ENCODE measurements around the gene TACO1.

TACO1 gene

DNA sequence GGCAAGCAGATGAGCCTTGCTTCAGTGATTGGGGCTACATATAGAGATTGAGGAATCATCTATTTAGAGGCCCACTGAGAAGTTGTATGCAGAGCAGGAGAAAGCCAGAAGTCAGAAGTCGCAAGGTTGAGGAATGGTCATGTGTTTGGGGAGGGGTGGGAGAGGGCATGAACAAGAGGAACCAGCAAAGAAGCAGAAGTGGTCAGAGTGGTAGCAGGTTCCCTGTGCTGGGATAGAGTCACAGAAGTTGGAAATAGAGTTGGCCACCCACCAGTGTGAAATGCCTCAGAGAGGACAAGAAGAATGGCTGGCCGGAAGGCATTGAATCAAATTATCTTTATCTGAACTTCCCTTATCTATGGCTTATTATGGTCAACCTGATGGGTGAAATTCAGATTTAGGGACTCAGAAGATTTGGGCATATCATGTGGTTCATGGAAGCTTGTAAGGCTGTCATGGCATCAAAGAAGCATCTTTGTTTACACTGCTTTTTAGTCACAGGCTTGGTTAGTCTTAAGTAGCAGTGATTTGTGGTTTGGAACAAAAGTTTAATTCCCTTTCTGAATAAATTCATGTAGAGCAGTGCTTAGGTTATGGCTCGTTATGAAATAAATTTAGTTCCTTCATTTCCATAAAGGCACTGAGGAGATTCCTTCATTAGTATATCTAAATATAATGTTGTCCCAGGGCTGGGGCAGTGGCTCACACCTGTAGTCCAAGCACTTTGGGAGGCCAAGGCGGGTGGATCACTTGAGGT, 41.2 kb downstream of the TACO1 start:
- no peak for DNase-seq

DNA sequence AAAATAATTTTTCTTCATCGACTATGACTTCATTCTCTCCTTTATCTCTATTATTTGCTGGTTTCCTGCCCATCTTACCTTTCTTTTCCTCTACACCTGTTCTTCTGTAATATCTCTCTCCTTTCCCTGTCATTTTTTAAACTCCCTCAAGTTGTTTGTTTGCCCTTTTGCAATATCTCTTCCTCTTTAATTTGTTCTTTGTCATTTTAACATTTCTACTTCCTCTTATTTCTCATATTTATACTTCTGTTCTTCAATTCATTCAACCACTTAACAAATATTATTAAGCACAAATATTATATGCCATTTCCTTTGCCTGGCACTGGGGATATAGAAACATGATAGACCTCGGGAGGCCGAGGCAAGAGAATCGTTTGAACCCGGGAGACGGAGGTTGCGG, 44.2 kb downstream of the TACO1 start:
- DNase-seq: no peak

DNA sequence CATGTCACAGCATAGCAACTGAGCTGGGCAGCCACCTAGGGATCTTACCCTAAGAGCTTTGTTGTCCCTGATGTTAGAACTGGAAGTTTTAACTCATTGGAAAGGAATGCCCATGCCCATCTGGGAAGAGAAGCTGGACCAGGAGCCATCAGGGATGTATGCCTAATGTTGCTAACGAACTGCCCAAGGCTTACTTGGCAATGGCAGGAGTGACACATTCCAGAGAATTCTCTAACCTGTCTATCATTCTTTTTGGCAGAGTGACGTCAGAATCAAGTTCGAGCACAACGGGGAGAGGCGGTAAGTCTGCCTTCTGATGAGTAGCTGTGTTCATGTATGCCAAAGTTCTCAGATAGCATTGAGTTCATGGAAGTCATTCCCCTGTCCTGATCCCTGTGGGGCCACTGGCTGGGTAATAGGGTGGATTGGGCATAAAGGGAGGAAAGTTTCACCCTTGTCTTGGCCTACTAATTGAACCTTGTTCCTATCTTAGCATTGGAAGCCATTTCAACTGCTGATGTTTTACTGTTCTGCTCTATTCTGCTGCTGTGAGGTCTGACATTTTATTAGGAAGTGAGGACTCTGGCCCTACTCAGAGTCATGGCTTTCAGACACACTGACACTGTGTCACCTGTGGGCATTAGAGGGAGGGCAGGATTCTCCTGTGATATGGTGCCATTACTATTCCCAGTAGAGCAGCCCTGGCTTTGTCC, 45.2 kb downstream of the TACO1 start:
- DNase-seq: no peak

DNA sequence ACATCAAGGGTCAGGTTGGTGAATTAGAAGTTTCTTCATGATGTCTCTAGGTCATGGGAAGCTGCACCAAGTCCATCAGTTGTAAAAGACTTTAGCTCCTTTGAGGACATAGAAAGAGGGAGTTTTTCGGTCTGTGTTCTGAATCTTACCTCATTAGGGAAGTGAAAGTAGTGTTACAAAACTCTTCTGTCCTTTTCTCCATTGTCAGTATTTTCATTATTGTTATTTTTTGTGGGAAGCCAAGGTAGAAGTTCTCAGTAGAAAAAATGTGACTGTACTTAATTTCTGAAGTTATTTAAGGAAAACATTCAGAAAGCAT, 45.8 kb downstream of the TACO1 start:
- DNase-seq: no peak

DNA sequence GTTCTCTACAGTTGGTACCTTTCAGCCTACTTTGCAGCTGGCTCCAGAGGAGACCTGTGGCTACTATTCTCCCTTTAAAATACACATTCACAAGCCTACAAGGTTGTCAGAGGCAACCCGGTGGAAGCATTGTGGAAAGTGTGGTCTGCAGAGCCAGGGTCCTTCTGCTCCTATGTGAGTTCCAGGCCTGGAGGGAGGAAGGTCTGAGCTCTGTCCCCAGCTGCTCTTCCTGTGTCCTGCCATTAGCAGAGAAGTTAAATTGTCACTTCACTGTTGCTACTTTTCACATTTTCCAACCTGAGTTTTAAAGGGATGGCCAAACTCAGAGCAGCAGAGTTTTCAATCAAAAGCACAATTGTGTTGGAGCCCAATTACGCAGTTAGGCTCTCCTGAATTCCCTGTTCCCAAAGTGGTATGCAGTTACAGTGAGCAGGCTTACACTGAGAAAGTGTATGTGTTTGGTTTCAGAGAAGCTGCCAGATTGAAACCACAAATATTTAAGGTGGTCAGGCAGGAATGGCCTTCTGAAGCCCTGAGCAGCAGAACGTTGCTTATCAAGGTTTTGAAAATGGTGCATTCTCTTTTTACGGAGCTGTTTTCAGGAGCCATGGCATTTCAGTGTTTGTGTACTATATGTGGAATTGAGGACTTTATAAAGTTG, 46.5 kb downstream of the TACO1 start:
- no peak for DNase-seq

DNA sequence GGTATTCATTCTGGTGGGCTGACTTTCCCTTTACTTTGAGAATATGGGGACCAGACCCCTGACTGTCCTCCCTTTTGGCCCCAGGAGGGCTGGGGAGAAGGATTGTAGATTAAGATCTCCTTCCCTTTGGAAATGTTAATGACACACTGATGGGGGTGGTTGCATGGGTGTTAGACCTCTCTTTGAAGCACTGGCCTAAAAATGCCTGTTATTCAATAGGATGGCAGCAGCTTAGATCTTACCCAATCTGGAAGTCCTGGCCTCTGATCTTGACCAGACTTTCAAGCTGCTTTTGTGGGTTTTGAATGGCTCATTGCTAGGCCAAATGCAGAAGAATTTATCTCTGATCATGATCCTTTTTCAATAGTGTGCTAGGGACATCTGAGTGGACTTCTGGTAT, 47.2 kb downstream of the TACO1 start:
- no peak for DNase-seq

DNA sequence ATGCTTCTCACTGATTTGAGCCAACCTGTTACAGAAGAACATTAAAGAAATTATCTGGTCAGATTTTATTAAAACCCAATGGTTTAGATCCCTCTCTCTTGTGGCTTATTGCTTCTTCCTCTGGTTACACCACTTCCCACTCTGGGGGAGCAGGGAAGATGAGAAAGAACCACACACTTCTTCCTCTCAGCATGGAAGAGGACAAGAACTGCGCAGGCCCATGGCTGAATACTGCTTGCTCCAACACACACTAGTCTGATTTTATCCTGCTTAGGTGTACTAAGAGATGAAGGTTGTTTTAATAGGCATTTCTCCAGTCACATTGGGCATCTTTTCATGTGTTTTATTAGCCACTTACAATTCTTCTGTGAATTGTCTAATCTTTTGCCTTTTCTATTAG, 49.1 kb downstream of the TACO1 start:
- DNase-seq: no peak

DNA sequence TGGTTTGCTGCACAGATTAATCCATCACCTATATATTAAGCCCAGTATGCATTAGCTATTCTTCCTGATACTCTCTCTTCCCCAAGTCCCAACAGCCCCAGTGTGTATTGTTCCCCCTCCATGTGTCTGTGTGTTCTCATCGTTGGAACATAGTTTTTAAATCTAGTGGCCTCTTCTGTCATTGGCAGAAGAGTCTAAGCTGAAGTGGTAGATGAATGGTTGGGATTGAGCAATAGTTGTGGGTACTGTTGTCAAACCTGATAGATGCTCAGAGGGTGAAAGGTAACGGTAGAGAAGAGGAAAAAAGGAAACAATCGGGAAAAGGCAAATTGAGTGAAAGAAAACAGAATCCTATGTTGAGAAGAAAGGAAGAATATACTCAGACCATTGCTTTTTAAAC, 51.4 kb downstream of the TACO1 start:
- no peak for DNase-seq

DNA sequence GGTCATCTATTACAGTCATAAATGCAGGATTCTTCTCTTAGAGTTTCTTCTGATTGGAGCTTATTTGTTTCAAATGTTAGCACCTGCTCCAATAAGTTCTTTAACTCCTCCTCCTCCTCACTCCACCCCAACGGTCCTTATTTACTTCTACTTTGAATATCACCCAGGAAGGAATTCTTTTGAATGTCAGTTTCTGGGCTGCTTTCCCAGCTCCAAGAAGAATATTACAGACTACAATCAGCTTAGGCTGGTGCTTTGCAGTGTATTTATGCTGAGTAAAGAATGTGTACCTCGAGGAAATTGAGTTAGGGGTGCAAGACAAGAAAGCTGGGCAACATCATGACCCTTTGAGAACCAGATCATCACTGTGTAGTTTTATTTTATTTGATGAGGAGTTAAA, 52.4 kb downstream of the TACO1 start:
- DNase-seq: no peak

DNA sequence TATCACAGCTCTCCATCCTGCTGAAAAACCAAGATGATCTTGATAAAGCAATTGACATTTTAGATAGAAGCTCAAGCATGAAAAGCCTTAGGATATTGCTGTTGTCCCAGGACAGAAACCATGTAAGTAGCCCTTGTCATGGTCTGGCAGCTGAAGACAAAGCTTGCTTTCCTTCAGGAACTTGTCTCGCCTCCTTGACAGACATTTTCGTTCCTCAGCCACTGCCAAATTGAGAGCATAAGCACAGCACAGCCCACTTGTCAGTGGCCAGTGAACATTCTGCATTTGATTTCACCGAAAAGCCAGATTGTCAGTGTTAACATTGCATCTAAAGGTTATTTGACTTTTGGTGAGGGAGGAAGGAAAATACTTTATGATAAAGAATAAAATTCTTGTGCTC, 57.1 kb downstream of the TACO1 start:
- no peak for DNase-seq

Data from activated CD4-positive, alpha-beta T cell treated with anti-CD3 and anti-CD28 coated beads, Interleukin-2, amount 50 U/mL, for 48 hours (primary cell).